ENCODE results near the gene ELF2.

DNA sequence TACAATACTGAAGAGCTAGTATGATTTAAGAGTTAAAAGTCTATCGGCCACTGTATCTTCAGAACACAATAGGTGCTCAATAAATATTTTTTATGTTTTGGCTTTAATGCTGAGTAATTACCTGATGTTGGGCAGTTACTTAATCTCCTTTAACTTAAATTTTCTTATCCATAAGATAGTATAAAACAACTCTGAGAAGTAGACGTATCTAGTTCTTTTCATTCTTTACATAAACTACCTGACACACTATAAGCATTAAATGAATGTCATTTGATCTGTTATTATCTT, 22.9 kb downstream of the ELF2 start:
- no peak for TF ChIP-seq CTCF (IDR thresholded peaks at IDR 0.05)
- TF ChIP-seq TCF7L2 (IDR thresholded peaks at IDR 0.05; ENCODE audit: low read depth, low read length): no peak
- TF ChIP-seq SIN3A (IDR thresholded peaks at IDR 0.05; ENCODE audit: borderline replicate concordance, insufficient read depth, low read depth, low read length): no peak
- TF ChIP-seq REST (IDR thresholded peaks at IDR 0.05; ENCODE audit: insufficient read depth in 1 of 2, low read depth in 2 of 2, low read length in 1 of 2): no peak
- TF ChIP-seq POLR2AphosphoS5 (IDR thresholded peaks at IDR 0.05; ENCODE audit: low read depth, low read length): no peak

All from Panc1 (cell line).